OCI-M2 (cell line): Measurements from ENCODE around the gene SEC23B.
"Not testable (repeated sequence)": the region's sequence is repeated elsewhere in the genome, so short reads cannot be mapped to it uniquely, and the experiment has no call there.

Experiments used
- DNase-seq: peaks from one replicate; lab custom pipeline; 2025; ENCODE audit not compliant: unreplicated experiment; lab: John Stamatoyannopoulos, UW

Gene SEC23B

GRCh38 chr20:18524646-18525045, 16.9 kb downstream of the SEC23B start:
- no peak for DNase-seq

GRCh38 chr20:18526761-18527160, 19.0 kb downstream of the SEC23B start:
- DNase-seq, result not testable (repeated sequence)

GRCh38 chr20:18527339-18527738, 19.6 kb downstream of the SEC23B start:
- DNase-seq, result no peak

- no peak for DNase-seq
Measured at GRCh38 chr20:18527836-18528235, 20.1 kb downstream of the SEC23B start.

GRCh38 chr20:18529041-18529440, 21.3 kb downstream of the SEC23B start:
- no peak for DNase-seq

- DNase-seq, result no peak
Measured at GRCh38 chr20:18532626-18533025, 24.9 kb downstream of the SEC23B start.

GRCh38 chr20:18533491-18533890, 25.8 kb downstream of the SEC23B start:
- no peak for DNase-seq

GRCh38 chr20:18533978-18534644, 26.4 kb downstream of the SEC23B start:
- no peak for DNase-seq

GRCh38 chr20:18537651-18538050, 29.9 kb downstream of the SEC23B start:
- no peak for DNase-seq

- no peak for DNase-seq
Measured at GRCh38 chr20:18541741-18542140, 34.0 kb downstream of the SEC23B start.

- no peak for DNase-seq
Measured at GRCh38 chr20:18543216-18543615, 35.5 kb downstream of the SEC23B start.

- no peak for DNase-seq
Measured at GRCh38 chr20:18543932-18544331, 36.2 kb downstream of the SEC23B start.

- no peak for DNase-seq
Measured at GRCh38 chr20:18545566-18545965, 37.8 kb downstream of the SEC23B start.

- DNase-seq, result no peak
Measured at GRCh38 chr20:18548465-18548864, 40.7 kb downstream of the SEC23B start.

GRCh38 chr20:18553746-18554145, 46.0 kb downstream of the SEC23B start:
- DNase-seq, result no peak

GRCh38 chr20:18566892-18567738, 59.4 kb downstream of the SEC23B start, which contains the start of gene SMIM26:
TSS of gene SMIM26 (plus strand) at chr20:18567432. CDS start at chr20:18567479, 47 bp downstream.
- peak; percentile 54 for DNase-seq

GRCh38 chr20:18567739-18568091, 60.0 kb downstream of the SEC23B start:
- DNase-seq, result no peak

GRCh38 chr20:18571009-18571408, 63.3 kb downstream of the SEC23B start:
- DNase-seq, result no peak

- no peak for DNase-seq
Measured at GRCh38 chr20:18571578-18571977, 63.8 kb downstream of the SEC23B start.

- no peak for DNase-seq
Measured at GRCh38 chr20:18577942-18578341, 70.2 kb downstream of the SEC23B start.

GRCh38 chr20:18578581-18578980, 70.8 kb downstream of the SEC23B start:
- no peak for DNase-seq

GRCh38 chr20:18580012-18580411, 72.3 kb downstream of the SEC23B start:
- no peak for DNase-seq
